Lower lobe of right lung (tissue), 2 donors: ENCODE results near the gene SSTR3. TPM values are rescaled to one million over a fixed set of nuclear protein-coding genes. Genes with fewer than 3 reads are reported as not detected.
A peak's percentile ranks its signal among the peaks of the same experiment; 100 is the strongest.

Experiments used
- ATAC-seq, 2 donors: fragments of 200-7000 bp; cut with Tn5 transposase; one replicate each; pipeline ENCODE4 v1.9.1; 2020 to 2022; ENCODE audit warnings: mild to moderate bottlenecking in 2 of 2, moderate library complexity in 2 of 2
- DNase-seq: peaks from one replicate; pipeline ENCODE4 v3.0.0-alpha.2; 2020
- H3K27ac ChIP-seq: fragments of 200-600 bp; one replicate; pipeline ENCODE4 v1.8.0; 2022
- H3K27me3 ChIP-seq: fragments of 200-600 bp; one replicate; pipeline ENCODE4 v1.8.0; 2022; ENCODE audit warnings: low read depth
- H3K36me3 ChIP-seq: fragments of 200-600 bp; one replicate; pipeline ENCODE4 v1.8.0; 2022; ENCODE audit warnings: mild to moderate bottlenecking
- H3K4me1 ChIP-seq: fragments of 200-600 bp; one replicate; pipeline ENCODE4 v1.8.0; 2022
- H3K4me3 ChIP-seq: fragments of 200-600 bp; one replicate; pipeline ENCODE4 v1.8.0; 2022; ENCODE audit warnings: mild to moderate bottlenecking
- H3K9me3 ChIP-seq: fragments of 200-600 bp; one replicate; pipeline ENCODE4 v1.8.0; 2022
- CTCF ChIP-seq: fragments of 200-600 bp; IDR thresholded peaks from one replicate; pipeline ENCODE4 v1.8.0; 2022; ENCODE audit warnings: antibody characterized with exemption, mild to moderate bottlenecking
- intact Hi-C: fragments of 100-400 bp; cut with DNase I; formaldehyde crosslinking; loops from one replicate; pipeline ENCODE4 v1.11.0; 2022
- total RNA-seq: library from RNA; stranded (reverse); fragmentation: NEBNext Ultra II Directional; extraction: Animal tissue kit (Norgen Biotek cat#: 25700); gene quantifications from one replicate; pipeline ENCODE4 v1.2.1, GENCODE V29; 2021
- donor health status: DM: no; HTN: yes; CAD: no; lungs with severe emphysema.

Gene SSTR3
- total RNA-seq, 1 donor from 2014 or later: not detected

GRCh38 chr22:37219533-37219932 is 7.3 kb upstream of the SSTR3 start:
- H3K9me3 ChIP-seq: no peaks in the 10 kb centered on the region
- intact Hi-C loops: no loop called here
- H3K4me3 ChIP-seq: no peak overlapping the region
- no peaks in the 10 kb centered on the region for H3K4me1 ChIP-seq
- TF ChIP-seq CTCF: no peak
- H3K36me3 ChIP-seq: no peaks in the 10 kb centered on the region
- ATAC-seq (no peak), DNase-seq (no peak)
- H3K27ac ChIP-seq: no peak overlapping the region
- H3K27me3 ChIP-seq: peaks cover 4% of the 10 kb centered on the region

GRCh38 chr22:37218771-37219411 is 6.6 kb upstream of the SSTR3 start:
- H3K27ac ChIP-seq: no peak overlapping the region

GRCh38 chr22:37218399-37218770 is 6.1 kb upstream of the SSTR3 start:
- no peak for DNase-seq
- H3K27ac ChIP-seq: no peak overlapping the region

More at GRCh38 chr22:37218771-37219411, 6.6 kb upstream of the SSTR3 start:
- intact Hi-C loops: no loop called here
- Histone ChIP-seq H3K36me3 (no peaks in the 10 kb centered on the region), H3K4me1 (no peaks in the 10 kb centered on the region), H3K9me3 (no peaks in the 10 kb centered on the region), H3K27me3 (peaks cover 4% of the 10 kb centered on the region), H3K4me3 (no peak overlapping the region)
- TF ChIP-seq CTCF: no peak
- ATAC-seq: peak; percentile 16 to 50
- no peak for DNase-seq

GRCh38 chr22:37215890-37216289 is 3.6 kb upstream of the SSTR3 start:
- DNase-seq (no peak), ATAC-seq (no peak)
- intact Hi-C loops: no loop called here
- Histone ChIP-seq H3K27me3 (peaks cover 8% of the 10 kb centered on the region), H3K9me3 (no peaks in the 10 kb centered on the region), H3K4me1 (no peaks in the 10 kb centered on the region), H3K36me3 (no peaks in the 10 kb centered on the region), H3K27ac (no peak overlapping the region), H3K4me3 (no peak overlapping the region)
- TF ChIP-seq CTCF: no peak

More at GRCh38 chr22:37218399-37218770, 6.1 kb upstream of the SSTR3 start:
- no peaks in the 10 kb centered on the region for H3K9me3 ChIP-seq
- peaks cover 4% of the 10 kb centered on the region for H3K27me3 ChIP-seq
- H3K4me1 ChIP-seq: no peaks in the 10 kb centered on the region
- intact Hi-C loops: no loop called here
- no peaks in the 10 kb centered on the region for H3K36me3 ChIP-seq
- H3K4me3 ChIP-seq: no peak overlapping the region
- TF ChIP-seq CTCF: no peak
- peak in 1 of 2 donors; percentile 7 for ATAC-seq

GRCh38 chr22:37214731-37215030 is 2.4 kb upstream of the SSTR3 start:
- intact Hi-C loops: no loop called here
- peak; percentile 30 for DNase-seq
- H3K27me3 ChIP-seq: peaks cover 8% of the 10 kb centered on the region
- no peaks in the 10 kb centered on the region for H3K36me3 ChIP-seq
- TF ChIP-seq CTCF: no peak
- no peaks in the 10 kb centered on the region for H3K9me3 ChIP-seq
- H3K27ac ChIP-seq: no peak overlapping the region
- no peak overlapping the region for H3K4me3 ChIP-seq
- no peak for ATAC-seq
- H3K4me1 ChIP-seq: no peaks in the 10 kb centered on the region
